NB4 (cell line): ENCODE results near the gene PLCH2.

Experiments
- DNase-seq: peaks from one replicate; pipeline ENCODE4 v3.0.0; 2010; ENCODE audit warnings: low read depth
- H3K4me3 ChIP-seq: one replicate; pipeline ENCODE4 v1.5.1; 2011; ENCODE audit warnings: mild to moderate bottlenecking, low read depth, low read length, moderate library complexity
- MAX ChIP-seq: IDR thresholded peaks from 2 replicates; pipeline ENCODE4 v1.6.1; 2011; ENCODE audit warnings: low read depth, low read length
- MYC ChIP-seq: IDR thresholded peaks from 2 replicates; pipeline ENCODE4 v1.6.1; 2011; ENCODE audit warnings: low read depth, low read length
- POLR2A ChIP-seq: IDR thresholded peaks from 2 replicates; pipeline ENCODE4 v1.6.1; 2011; ENCODE audit warnings: mild to moderate bottlenecking; ENCODE audit not compliant: insufficient read length; ENCODE audit errors: extremely low read depth
- TF ChIP-seq, protein P1 (sequence below): IDR thresholded peaks from one replicate; pipeline ENCODE4 v1.5.1; 2012; ENCODE audit warnings: low read depth, low read length

The PLCH2 gene

GRCh38 chr1:2507744-2508155, 31.7 kb downstream of the PLCH2 start:
- TF ChIP-seq, protein P1, sequence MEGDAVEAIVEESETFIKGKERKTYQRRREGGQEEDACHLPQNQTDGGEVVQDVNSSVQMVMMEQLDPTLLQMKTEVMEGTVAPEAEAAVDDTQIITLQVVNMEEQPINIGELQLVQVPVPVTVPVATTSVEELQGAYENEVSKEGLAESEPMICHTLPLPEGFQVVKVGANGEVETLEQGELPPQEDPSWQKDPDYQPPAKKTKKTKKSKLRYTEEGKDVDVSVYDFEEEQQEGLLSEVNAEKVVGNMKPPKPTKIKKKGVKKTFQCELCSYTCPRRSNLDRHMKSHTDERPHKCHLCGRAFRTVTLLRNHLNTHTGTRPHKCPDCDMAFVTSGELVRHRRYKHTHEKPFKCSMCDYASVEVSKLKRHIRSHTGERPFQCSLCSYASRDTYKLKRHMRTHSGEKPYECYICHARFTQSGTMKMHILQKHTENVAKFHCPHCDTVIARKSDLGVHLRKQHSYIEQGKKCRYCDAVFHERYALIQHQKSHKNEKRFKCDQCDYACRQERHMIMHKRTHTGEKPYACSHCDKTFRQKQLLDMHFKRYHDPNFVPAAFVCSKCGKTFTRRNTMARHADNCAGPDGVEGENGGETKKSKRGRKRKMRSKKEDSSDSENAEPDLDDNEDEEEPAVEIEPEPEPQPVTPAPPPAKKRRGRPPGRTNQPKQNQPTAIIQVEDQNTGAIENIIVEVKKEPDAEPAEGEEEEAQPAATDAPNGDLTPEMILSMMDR = no peak
- TF ChIP-seq POLR2A = no peak
- no peak for TF ChIP-seq MAX
- no peak for TF ChIP-seq MYC
- DNase-seq = no peak
- H3K4me3 ChIP-seq = no peak overlapping the region

GRCh38 chr1:2508180-2508579, 32.1 kb downstream of the PLCH2 start:
- no peak for DNase-seq
- TF ChIP-seq MYC (no peak), POLR2A (no peak), MAX (no peak)
- TF ChIP-seq, protein P1 = no peak
- no peak overlapping the region for H3K4me3 ChIP-seq

DNA sequence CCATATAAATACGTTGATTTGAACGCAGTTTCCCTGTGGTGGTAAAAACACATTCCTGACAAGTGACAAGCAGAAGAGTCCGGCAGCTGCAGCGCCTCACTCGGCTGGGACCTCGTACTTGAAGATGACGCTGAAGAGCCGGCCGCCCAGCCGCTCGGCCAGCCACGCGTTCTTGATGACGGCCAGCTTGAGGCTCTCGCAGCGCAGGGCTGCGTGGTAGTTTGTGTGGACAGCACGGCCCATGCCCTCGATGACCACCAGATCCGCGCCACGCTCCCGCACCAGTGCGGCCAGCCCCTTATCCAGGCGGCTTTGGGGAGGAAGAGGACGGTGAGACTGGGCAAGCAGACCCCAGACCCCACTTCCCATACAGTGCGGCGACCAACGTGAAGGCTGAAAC, 32.7 kb downstream of the PLCH2 start:
- no peak overlapping the region for H3K4me3 ChIP-seq
- DNase-seq = no peak
- TF ChIP-seq, protein P1 = no peak
- TF ChIP-seq MYC (no peak), MAX (no peak), POLR2A (no peak)

DNA sequence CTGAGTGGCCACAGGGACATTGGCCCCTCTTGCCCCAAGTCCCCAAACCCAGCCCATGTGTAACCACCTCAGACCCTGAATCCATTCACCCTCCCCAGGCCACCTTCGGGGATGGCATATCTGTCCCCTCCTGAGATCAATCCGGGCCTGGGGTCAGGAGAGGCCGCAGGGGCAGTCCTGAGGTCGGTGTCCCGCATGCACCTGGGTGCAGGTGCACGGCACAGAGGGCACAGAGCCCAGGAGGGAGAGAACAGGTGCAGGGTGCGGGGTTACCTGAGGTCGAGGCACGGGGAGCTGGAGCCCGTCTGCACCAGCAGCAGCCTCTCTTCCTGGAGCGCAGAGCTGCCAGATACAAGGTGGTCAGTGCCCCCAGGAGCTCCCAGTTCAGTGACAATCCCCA, 33.5 kb downstream of the PLCH2 start:
- DNase-seq = no peak
- no peak for TF ChIP-seq MYC
- TF ChIP-seq, protein P1 = no peak
- no peak for TF ChIP-seq MAX
- TF ChIP-seq POLR2A = no peak
- no peak overlapping the region for H3K4me3 ChIP-seq

- no peak for DNase-seq
- H3K4me3 ChIP-seq = no peak overlapping the region
- TF ChIP-seq MAX = no peak
- no peak for TF ChIP-seq MYC
- TF ChIP-seq, protein P1 = no peak
- no peak for TF ChIP-seq POLR2A
Observed at GRCh38 chr1:2510366-2511155, 34.5 kb downstream of the PLCH2 start.
